HG02885 (cell line): ENCODE measurements around the gene ANKRD23.

Source experiments
- ATAC-seq: cut with Tn5 transposase; IDR thresholded peaks from one replicate; pipeline ENCODE4 v1.9.1; 2021; ENCODE audit warnings: mild to moderate bottlenecking; ENCODE audit not compliant: unreplicated experiment, poor library complexity

Gene ANKRD23

DNA sequence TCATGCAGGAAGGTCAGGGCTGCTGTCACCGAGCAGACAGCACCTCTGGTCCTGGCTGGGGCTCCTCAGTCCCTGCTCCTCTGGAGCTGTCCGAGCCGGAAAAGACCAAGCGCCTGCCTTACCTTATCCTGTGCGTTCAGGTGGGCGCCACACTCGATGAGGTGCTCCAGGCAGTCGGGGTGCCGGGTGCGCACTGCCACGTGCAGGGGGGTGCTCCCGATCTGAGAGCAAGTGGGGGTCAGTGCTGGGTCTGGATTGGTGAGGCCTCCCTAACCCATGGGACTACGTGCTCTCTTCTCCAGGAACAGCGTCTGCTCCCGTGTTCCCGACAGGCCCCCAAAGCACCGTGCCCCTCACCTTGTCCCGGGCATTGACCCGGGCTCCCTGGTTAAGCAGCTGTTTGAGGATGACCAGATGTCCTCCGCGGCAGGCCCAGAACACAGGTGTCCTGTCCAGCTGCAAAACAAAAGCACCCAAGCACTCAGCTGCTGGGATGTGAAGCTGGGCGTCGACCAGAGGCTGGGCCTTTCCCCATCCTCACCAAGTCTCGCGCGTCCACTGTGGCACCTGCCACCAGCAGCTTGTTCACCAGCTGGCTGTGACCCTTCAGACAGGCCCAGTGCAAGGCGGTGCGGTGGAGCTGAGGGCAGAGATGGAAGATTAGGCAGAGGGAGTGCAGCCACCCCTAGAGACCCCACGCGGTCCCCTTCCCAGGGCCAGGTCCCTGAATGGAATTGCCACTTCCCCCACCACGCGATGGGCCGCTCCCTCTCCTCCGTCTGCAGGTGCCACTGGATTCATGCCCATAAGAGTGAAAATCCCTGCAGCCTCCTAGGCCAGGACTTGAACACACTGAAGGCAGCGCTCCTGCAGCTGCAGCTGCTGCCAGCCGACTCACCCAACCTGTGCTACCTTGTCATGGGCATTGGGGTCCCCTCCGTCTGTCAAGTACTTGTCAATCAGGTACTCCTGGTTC is 3.7 kb downstream of the ANKRD23 start:
- no peak for ATAC-seq

GRCh38 chr2:96839293-96839874 is 4.4 kb downstream of the ANKRD23 start:
- no peak for ATAC-seq

GRCh38 chr2:96838345-96839292 is 5.2 kb downstream of the ANKRD23 start:
- no peak for ATAC-seq

GRCh38 chr2:96837575-96837974 is 6.2 kb downstream of the ANKRD23 start:
- ATAC-seq = no peak

GRCh38 chr2:96835830-96836229 is 8.0 kb downstream of the ANKRD23 start:
- ATAC-seq = no peak

GRCh38 chr2:96832754-96833507 is 10.9 kb downstream of the ANKRD23 start:
- no peak for ATAC-seq

DNA sequence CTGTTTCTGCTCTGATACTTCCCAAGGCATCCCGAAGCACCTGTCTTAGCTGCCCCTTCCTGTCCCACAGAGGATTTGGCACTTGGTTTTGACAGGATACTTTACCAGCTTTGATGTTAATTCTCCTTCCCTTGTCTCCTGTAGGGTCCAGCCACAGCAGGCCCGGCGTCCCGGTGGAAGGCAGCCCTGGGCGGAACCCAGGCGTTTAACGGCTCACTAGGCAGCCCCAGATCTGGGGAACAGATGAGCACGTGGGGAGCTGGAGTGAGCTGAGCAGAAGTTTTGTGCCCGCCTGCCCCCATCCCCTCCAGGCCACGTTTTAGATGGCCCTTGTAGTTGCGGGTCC is 11.4 kb downstream of the ANKRD23 start:
- no peak for ATAC-seq

DNA sequence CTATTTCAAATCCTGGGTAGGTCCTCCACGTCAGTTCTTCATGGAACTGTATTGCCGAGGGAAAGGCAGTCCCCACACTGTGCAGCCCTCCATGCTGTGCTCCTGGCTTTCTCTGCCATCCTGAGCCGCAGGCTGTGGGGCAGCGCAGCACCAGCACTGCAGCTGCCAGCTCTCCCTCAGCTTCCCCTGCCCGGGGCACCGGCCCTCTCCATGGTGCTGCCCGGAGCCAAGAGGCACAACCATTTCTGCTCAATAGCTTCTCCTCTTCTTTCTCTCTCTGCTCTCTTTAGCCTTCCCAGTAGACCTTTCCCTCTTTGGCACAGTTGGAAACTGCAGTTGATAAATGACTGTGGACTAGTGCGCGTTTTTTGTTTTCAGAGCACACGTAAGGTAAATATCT is 12.1 kb downstream of the ANKRD23 start:
- no peak for ATAC-seq

DNA sequence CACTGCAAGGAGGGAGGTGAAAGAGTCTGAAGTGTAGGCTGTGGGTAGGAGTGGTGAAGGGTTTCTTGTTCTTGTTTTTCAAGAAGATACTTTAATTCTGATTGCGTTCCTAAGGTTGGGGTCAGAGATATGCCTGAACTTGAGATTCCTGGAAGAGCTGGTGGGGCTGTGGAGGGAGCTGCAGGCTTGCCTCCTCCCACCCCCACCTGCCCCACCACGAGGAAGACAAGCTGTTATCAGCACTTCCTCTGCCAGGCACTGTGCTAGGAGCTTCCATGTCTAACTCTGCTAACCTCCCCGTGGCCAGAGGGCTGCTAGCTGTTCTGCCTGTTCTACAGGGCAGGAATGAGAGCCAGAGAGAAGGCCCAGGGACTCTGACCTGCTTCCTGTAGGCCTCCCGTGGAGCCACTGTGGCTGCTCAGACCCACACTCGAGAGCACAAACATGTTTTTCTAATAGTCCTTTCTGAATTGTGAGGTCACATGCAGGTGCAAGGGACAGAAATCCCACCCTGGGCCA is 13.7 kb downstream of the ANKRD23 start:
- no peak for ATAC-seq

- ATAC-seq = no peak
Observed at GRCh38 chr2:96828874-96829273, 14.9 kb downstream of the ANKRD23 start.

DNA sequence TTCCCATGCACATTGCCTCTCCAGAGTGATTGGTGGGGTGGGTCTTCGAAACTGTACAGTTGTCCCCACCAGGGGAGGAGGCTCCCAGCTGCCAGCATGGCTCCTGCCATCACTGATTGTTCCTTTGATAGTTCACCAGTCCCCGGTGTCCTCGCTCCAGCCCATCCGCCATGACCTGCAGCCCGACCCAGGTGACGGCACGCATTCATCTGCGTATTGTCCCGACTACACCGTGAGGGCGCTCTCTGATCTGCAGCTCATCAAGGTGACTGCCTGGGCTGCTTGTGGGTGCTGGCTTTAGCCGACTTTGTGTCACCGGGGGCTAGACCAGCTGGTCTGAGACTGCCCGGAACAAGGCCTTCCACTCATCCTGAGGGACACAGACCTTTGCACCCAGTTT is 15.4 kb downstream of the ANKRD23 start:
- no peak for ATAC-seq

- no peak for ATAC-seq
Observed at GRCh38 chr2:96826546-96827278, 17.1 kb downstream of the ANKRD23 start.

DNA sequence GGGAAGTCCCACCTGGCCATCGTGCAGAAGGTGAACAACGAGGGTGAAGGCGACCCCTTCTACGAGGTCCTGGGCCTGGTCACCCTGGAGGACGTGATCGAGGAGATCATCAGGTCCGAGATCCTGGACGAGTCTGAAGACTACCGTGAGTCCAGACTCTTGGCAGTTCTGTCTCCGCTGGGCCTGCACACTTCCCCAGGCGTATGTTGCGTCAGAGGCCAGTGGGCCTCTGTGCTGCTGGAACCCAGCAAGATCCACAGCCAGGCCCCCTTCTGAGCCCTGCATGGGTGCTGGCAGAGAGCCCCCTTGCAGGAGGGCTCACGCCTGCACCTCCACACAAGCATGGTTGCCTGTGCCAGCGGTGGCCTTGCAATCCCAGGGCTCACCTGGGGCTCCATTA is 18.8 kb downstream of the ANKRD23 start:
- ATAC-seq = no peak

DNA sequence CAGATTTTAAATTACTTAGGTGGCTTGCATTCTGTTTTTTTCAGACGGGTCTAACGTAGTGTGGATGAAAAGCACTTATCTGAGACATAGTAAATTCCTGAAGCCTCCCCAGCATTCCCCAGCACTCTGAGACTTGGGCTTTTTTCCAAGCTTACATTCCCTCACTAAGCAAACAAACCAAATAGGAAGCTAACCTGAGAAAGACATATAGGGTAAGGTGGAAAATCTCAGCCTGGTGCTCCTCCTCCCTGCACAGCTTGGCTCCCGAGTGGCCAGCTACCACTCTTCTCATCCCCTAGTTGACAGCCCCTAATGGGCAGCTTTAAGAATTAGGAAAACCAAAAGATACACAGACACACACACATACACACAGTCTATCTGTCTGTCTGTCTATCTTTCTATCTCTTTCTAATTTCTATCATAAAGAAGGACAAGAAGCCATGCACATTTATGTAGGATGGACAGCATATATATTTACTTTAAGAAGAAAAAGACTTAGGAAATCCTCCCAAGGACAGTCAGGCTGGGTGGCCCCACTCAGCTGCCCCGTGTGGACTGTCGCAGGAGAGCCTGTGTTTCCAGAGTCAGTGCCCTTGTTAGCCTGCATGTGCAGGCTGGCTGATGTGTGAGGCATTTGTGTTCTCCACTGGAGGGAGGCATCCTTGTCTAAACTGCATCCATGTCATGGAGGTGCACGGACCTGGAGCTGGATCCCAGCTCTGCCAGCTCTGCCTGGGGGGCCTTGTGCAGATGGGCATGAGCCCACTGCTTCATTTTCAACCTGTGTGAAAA is 19.5 kb downstream of the ANKRD23 start:
- no peak for ATAC-seq

- ATAC-seq = no peak
Observed at GRCh38 chr2:96823198-96823597, 20.6 kb downstream of the ANKRD23 start.

- ATAC-seq = no peak
Observed at GRCh38 chr2:96822786-96823185, 21.0 kb downstream of the ANKRD23 start.

DNA sequence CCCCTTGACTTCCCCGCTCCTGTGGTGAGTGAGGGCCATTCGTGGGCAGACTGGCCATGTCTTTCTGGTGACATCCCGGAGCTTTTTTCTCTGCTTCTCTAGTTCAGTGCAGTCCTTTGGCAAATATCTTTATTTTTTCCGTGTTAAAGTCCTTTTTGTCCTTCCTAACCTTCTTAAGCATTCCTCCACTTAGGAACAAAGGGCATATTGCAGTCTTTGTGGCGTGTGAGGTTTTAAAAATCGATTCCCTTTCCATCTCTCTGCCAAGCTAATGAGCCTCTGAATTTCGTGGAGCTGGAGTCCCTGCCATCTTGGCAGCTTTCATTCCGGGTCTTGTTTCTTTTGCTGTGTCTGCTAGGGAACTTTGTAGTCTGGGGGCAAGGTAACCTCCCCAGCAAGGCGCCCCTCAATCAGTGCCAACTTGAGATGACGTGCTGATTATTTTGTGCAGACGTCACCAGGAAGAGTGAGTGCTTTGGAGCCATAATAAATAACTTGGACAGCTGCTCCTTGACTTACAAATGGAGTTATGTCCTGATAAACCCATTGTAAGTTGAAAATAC is 22.6 kb downstream of the ANKRD23 start:
- ATAC-seq = no peak

DNA sequence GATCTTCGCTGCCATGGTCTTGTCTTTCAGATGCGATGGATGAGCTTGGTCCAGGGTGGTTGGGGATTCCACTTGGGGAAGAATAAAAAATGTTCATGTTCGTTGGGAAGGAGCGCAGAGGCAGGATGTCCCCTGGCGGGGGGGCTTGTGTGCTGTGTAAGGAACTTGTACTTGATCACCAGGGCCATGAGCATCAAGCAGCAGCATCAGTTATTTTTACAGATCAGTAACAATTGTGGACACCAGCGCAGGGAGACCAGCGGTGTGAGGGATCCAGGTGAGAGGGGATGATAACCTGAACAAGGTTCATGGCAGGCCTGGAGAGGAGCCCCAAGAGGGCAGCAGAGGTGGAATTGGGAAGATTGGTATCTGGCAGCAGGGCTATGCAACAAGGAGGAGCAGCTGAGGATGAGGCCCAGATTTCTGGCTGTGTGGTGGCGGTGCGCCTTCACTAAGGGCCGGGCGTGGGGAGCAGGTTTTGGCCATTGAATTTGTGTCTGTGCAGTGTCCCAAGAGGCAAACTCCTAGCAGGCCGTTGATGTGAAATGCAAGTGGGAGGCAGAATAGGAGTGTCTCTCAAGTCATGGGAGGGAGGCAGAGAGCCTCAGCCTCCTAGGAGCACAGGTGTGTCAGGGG is 23.8 kb downstream of the ANKRD23 start:
- ATAC-seq = no peak
